NCI-H510A (cell line): ENCODE data around the gene UGDH.
A peak's percentile ranks its signal among the peaks of the same experiment; 100 is the strongest.
"Not testable (repeated sequence)": the region's sequence is repeated elsewhere in the genome, so short reads cannot be mapped to it uniquely, and the experiment has no call there.

Source experiments
- DNase-seq: peaks from one replicate; lab custom pipeline; 2025; lab: John Stamatoyannopoulos, UW

Gene UGDH

DNA sequence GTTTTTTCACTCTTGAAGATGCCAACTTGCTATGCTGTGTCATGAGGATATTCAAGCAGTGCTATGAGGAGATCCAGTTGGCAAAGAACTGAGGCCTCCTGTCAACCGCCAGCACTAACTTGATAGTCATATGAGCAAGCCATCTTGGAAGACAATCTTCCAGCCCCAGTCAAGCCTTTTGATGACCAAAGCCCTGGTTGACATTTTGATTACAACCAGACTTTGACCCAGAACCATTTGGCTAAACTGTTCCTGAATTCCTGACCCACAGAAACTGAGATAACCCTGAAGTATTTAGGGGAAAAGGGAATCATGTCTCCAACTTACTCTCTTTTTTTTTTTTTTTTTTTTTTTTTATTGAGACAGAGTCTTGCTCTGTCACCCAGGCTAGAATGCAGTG, 32.9 kb downstream of the UGDH start:
- DNase-seq, result no peak

DNA sequence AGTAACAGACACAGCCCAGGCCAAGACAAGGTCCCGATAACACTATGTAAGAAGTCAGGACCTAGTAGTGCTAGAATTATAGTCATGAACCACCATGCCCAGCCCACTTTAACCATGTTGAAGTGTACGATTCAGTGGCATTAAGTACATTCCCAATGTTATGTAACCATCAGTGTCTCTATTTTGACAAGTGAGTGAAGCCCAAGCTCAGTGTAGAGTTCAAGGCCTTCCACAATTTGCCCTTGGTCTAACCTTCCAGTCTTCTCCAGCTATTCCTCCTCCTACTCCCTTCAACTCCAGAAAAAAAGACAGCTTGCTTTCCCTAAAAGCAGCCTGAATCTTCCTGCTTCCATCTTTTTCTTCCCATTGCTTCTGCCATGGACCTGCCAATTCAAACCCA, 36.9 kb downstream of the UGDH start:
- DNase-seq, result no peak

DNA sequence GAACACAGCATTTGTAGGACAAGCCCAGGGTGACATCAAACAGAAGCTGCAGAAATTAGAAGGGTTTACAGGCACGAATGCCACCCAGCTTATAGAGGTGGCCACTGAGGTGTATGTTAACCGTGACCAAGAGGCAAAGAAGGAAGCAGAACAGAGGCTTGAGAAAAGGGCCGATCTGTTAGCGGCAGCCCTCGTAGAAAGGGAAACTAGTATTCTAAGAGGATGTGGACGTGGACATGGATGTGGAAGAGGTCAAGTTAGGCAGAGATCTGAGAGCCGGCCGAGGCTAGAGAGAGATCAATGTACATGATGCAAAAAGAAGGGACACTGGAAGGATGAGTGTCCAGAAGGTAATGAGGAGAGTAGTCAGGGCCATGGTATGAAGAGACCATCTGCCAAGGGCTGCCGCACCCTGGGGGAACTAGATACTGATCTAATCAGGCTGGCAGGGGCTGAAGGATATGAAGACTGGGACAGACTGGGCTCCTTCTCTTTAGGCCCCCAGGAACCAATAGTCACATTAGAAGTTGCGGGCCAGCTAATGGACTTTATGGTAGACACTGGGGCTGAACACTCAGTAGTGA, 40.9 kb downstream of the UGDH start:
- no peak for DNase-seq

DNA sequence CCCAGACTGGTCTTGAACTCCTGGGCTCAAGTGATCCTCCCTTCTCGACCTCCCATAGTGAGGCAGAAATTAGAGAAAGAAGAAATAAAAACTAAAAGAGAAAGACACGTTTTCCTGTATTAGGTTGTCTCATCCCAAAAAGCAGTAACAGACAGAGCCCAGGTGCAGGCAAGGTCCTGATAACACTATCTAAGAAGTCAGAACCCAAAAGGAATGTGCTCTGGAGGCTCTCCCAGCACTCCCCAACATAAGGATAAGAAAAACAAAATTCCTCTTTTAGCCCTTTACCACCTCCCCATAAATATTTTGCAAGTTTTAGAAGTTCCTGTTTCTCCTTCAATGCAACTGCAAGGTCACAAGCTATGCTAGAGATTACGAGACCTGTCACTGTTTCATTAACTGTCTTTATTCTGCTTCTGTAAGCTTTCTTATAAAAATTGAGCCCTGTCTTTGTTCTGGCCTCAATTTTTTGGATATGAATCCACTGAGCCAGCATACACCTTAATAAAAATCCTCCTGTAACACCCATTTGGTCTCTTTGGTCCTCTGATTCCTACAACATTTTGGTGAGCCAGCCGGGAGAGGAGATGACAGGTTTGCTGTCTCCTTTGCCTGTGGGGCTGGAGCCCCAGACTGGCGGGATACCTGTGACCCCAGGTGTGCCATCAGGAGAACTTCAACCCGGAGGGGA, 42.5 kb downstream of the UGDH start:
- no peak for DNase-seq

DNA sequence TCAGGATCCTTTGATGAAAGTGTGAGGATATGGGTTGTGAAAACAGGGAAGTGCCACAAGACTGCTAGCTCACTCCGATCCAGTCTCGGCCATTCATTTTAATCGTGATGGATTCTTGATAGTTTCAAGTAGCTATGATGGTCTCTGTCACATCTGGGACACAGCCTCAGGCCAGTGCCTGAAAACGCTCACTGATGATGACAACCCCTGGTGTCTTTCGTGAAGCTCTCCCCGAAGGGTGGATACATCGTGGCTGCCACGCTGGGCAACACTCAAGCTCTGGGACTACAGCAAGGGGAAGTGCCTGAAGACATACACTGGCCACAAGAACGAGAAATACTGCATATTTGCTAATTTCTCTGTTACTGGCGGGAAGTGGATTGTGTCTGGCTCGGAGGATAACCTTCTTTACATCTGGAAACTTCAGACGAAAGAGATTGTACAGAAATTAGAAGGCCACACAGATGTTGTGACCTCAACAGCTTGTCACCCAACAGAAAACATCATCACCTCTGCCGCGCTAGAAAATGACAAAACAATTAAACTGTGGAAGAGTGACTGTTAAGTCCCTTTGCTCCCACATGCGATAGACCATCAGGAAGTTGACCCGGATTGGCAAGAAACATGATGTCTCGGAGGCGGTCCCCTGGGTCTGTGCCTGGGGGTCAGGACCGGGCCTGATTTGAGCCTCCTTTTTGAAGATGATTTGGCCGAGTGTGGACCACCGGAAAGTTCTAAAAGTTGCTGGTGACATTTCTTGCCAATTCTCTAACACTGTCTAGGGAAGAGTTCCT, 46.1 kb downstream of the UGDH start:
- DNase-seq, result no peak

DNA sequence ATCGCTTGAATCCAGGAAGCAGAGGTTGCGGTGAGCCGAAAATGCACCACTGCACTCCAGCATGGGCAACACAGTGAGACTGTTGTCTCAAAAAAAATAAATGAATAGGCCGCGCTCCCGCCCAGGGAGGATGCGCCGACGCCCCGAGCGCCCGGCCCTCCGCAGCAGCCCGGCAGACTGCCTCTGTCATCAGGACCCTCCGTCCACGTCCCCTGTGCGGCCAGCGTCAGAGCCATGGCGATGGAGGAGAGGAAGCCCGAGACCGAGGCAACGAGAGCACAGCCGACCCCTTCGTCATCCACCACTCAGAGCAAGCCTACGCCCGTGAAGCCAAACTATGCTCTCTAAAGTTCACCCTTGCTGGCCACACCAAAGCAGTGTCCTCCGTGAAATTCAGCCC, 47.0 kb downstream of the UGDH start:
- no peak for DNase-seq

DNA sequence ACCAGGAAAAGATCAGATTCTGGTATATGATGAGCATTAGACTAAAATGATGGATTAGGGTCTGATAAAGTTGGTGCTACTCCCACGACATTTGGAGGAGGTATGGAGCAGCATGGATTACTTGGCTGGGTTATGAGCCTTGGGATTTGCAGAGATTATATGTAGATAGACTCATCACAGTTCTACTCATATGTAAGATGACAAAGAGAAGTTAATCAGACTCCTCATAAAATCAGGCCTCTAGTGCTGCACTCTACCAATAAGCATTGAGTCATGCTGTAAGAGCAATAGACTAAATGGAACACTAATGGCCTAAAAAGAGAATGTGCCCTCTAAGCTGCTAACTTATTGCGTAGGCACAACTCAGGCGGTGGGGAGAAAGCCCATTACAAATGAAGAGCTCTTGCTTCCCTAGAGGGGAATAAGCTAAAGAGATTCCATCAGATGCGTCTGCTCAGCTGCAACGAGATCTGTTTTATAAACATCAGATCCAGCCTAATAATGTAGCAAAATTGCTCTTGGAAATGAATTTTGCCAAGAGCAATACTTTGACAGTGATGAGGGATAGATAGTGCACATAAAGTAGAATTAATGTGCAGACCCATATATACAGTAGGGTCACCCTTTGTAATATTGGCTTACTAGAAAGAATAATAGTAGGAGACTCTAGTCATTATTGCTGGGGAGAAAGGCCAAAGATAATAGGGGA, 50.9 kb downstream of the UGDH start:
- no peak for DNase-seq

DNA sequence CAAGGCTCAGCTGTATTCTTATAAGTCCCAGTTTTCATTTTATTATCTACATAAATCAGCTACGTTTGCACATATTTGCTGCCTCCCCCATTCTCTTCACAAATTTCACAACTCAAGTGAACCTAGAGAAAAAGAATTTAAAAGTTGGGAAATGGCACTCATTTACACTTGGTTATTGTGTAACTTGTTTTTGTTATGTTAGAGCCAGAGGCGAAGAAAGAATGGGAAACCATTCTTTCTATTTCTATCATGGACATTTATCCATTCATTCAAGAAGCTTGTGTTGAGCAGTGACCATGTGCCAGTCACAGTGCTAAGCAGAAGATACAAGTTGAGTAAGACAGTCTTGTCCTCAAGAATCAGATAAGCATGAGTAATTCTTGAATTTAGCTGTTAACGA, 54.8 kb downstream of the UGDH start:
- DNase-seq, result no peak

DNA sequence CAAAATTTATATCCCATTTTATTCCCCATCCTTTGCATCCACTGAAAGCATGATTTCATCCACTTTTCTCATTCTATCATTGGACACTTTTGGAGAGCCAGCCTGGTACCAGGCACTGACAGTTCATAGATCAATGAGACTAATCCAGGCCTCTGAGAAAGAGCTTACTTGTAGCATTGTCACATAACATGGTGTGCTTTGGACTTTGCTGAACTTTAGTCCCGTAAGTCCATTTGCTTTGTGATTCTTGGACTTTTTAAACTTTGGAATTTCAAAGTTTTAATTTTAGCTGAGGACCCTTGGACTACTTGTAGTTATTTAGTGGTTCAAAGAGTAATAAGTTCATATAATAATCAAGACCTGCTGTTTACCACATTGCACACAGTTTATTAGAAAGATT, 56.8 kb downstream of the UGDH start:
- DNase-seq, result no peak

DNA sequence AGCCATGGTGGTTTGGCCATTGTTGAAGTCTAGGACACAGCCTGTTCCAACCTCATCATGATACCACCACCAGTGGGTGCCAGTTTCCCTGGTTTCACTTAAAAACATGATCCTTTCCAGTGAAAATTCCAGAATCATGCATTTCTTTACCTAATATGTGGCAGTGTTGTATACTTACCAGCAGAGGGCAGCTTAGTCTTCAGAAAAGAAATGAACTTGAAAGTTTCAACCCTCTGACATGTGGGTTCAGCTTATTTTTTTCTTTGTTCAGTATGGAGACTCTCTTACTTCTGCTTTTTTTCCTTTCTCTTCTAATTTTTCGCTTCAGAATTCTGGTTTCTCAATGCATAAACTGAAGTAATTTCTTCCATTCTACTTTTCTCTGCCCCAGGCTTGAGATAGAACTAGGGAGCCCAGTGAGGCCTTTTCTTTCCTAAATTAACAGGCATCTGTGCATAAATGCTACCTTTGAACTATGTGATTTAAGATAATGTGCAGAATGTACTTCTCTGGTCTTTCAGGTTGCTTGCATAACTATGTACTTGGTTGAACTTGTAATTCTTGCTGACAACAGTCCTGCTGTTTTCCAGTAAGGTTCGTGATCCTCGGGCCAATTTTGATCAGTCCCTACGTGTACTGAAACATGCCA, 57.7 kb downstream of the UGDH start:
- peak; percentile 35 for DNase-seq

DNA sequence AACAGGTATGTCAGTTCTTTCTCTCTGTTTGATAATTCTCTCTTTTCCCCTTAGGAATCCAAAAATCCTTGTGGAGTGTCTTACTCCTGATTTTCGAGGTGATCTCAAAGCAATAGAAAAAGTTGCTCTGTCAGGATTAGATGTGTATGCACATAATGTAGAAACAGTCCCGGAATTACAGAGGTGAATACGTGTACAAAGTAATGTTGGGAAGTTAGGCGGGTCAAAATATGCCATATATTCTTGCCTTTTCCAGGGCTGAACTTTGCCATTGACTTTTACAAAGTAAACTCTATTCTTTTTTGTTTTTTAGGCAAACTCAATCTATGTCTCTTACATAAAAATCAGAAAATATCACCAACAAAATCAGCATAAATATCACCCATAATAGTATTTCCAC, 59.8 kb downstream of the UGDH start:
- DNase-seq, result no peak

DNA sequence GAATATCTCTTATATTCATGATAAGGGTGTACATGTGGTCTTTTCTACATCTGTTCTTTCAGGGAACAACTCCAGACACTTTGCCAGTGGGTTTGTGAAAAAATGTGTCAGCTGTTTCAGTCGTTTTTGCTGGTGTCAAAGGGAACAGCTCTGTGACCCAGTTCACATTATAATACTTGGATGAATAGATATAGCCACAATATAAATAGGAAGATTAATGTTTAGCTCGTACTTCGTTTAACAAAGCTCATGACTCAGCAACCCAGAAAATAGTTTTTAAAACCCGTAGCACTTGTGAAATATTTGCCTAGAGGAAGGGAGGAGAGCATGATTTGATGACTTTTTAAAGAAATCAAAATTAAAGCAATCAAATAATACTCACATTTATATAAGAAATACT, 60.5 kb downstream of the UGDH start:
- no peak for DNase-seq

DNA sequence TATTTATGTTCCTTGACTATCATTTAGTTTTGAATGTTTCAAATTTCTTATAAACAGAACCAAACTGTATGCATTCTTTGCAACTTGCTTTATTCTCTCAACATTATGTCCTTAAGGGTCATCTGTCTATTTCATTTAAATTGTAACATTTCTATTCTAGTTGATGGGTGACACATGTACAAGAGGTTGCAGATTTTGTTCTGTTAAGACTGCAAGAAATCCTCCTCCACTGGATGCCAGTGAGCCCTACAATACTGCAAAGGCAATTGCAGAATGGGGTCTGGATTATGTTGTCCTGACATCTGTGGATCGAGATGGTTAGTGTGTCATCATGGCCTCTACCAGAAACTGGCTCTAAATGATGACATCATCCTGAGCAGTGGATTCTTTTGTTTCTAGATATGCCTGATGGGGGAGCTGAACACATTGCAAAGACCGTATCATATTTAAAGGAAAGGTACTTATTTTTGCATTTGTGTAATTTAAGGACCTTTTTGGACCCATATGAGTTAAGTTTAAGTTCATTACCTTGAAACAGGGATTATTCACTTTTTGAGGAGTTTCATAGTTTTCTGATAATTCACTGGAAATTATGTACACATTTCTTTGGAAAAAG, 62.2 kb downstream of the UGDH start:
- peak; percentile 2 for DNase-seq

DNA sequence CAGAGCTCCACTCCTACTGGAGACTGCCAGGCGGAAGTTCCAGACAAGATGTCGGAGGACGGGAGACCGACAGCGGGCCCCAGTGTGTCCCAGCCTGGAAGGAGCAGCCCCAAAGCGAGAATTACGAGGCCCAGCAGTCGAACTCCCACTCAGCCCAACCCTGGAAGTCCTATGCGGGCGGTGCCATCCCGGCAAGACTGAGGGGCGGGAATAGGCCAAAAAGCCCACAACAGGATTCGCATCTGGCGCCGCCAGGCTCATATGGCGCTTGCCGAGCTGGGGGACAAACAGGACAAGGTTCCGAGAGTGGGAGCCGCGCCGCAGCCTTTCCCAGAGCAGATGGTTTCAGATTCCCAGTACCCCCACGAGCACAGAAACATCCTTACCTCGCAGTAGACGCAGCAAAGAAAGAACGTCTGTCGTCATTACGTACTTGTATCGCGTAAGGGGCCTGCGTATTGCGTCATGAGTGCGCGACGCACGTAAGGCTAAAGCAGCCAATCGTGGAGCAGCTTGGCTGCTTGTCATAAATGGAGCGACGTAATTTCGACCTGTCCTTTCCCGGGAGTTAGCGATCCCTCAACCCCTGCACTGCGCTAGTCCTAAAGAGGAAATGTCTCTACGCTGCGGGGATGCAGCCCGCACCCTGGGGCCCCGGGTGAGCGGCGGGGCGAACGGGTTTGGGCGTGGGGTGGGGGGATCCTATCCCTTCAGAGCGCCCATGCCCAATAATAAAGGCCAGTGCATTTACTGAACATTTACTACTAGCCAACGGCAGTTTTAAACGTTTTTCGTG, 68.5 kb downstream of the UGDH start, which contains the start of the genes LIAS and RPL9:
LIAS (plus strand) TSS at position 552 of the 796 bp plus-strand sequence; CDS start at position 614, 62 bp downstream.
RPL9 (minus strand) TSS at position 418 of the 796 bp plus-strand sequence. CDS start 483 bp downstream, outside the sequence.
- peak; percentile 76 for DNase-seq

DNA sequence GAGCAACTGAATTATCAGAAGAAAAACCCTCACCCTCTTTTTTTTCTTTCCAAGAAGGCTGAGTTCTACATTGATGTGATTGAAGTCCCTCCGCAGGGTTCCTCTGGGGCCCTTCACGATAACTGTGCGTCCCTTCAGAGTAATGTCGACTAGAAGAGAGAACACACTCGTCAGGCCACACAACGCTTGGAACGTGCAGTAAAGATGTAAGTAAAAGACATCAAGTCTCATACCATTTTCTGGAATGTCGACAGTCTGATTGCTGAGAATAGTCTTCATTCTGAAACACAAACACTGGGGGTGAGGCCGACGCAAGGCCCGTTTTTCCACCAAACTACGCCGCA, 69.1 kb downstream of the UGDH start:
- DNase-seq, result not testable (repeated sequence)

DNA sequence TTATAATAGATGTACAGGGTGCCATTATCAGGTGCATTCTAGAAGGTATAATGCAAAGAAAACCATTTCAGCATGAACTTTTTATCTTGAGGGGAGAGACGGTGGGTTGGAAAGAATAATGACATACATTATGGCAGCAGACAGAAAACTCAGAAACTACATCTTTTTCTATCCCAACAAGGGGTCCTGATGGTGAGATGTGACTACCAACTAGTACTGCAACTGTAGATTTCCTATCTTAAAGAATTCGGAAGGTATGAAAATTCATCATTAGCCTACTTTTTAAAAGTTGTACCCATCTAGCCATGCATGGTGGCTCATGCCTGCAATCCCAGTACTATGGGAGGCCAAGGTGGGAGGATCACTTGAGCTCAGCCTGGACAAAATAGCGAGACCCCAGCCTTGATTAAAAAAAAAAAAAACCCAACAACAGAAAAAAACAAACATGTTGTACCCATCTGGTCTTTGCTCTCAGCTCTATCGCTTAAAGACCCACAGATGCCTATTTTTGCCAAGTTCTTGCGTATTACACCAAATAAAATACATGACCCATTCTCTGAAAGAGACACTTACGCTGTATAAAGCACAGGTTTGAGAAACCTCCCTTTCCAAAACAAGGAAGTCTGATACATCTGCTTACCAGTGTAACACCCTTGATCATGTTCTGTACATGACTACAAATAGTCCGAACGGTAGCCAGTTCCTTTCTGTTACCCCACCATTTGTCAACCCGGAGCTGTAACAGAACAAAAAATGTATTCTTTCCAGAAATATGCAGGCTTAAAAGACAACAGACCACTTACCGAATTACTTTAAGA, 70.1 kb downstream of the UGDH start:
- no peak for DNase-seq

DNA sequence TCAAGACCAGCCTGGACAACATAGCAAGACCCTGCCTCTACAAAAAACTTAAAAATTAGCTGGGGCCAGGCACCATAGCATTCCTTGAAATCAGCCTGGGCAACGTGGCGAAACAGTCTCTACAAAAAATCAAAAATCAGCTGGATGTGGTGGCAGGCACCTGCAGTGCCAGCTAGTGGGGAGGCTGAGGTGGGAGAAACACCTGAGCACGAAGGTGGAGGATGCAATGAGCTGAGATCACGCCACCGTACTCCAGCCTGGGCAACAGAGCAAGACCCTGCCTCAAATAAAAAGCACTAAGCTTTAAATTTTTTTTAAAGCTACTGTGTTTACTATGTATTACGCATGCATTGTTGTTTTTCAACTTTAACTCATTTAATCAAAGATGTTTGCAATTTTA, 71.8 kb downstream of the UGDH start:
- DNase-seq, result no peak

DNA sequence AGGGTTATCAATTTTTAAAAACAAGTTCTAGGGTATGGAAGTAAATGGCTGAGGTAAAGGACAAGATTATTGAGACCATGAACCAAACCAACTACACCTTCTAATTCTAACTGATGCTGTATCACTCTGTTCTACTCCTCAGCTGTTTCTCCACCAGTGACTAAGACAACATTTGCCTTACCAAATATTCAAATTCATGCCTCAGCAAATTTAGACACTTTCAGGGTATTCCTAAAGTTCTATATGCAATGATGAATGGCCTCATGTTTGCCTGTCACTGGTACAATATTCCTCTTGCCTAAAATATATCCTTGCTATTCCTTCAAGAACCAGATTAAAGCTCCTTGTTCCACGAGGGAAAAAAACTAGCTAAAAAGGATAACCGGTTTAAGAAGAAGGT, 73.5 kb downstream of the UGDH start:
- no peak for DNase-seq

DNA sequence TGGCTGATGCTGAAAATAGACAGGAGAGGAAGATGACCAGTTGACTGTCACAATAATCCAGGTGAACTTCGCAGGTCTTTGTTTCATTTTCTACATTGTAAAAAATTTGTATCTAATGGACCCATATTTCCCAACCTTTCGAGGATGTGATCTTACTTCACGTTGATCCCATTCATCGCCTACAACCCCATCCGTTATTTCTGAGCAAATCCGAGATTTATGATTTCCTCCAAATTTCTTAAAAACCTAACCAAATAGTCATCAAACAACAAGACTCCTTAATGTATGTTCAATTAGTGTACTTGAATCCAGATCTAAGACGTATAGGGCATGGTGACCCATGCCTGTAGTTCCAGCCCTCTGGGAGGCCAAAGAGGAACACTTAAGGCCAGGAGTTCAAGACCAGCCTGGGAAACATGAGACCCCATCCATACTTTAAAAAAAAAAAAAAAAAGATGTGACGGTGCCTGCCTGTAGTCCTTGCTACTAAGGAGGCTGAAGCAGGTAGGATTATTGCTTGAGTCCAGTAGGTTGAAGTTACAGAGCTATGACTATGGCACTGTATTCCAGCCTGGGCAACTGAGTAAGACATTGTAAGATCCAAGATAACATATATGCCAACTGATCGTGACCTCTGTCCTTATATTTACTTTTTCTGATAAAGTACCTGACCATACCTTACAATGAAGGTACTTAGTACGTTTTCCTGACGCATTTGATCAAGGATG, 74.2 kb downstream of the UGDH start:
- no peak for DNase-seq
